ENCODE results near the gene KIF21B. TPM values are rescaled to one million over a fixed set of nuclear protein-coding genes. Genes with fewer than 3 reads are reported as not detected.

KIF21B gene
- total RNA-seq, 1 donor from 2014 or later: 18.4 TPM

DNA sequence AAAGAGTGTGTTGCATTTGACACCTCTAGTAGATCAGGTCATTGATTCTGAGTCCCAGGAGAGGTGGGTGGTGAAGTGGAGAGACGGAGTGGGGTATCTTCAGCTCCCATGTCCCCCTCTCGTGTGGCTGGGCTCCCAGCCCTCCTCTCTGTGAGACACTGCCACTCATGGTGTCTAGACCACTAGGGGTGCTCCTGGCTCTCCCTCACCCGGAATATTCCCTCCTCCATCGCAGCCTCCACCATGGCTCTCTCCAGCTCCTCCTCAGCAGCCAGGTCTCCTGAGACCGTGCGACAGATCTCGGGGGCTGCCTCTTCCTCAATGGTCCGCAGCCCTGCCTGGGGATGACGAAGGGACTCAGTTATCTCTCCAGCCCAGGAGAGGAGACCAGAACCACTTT lies 20.6 kb upstream of the KIF21B start:
- H3K36me3 ChIP-seq (ENCODE audit: control insufficient read depth, insufficient read depth, low read length): no peaks in the 10 kb centered on the region
- peaks cover 17% of the 10 kb centered on the region for H3K27me3 ChIP-seq (ENCODE audit: control insufficient read depth, insufficient read depth, low read length)
- H3K4me3 ChIP-seq (ENCODE audit: low read depth, low read length): no peak overlapping the region
- TF ChIP-seq, protein P1, sequence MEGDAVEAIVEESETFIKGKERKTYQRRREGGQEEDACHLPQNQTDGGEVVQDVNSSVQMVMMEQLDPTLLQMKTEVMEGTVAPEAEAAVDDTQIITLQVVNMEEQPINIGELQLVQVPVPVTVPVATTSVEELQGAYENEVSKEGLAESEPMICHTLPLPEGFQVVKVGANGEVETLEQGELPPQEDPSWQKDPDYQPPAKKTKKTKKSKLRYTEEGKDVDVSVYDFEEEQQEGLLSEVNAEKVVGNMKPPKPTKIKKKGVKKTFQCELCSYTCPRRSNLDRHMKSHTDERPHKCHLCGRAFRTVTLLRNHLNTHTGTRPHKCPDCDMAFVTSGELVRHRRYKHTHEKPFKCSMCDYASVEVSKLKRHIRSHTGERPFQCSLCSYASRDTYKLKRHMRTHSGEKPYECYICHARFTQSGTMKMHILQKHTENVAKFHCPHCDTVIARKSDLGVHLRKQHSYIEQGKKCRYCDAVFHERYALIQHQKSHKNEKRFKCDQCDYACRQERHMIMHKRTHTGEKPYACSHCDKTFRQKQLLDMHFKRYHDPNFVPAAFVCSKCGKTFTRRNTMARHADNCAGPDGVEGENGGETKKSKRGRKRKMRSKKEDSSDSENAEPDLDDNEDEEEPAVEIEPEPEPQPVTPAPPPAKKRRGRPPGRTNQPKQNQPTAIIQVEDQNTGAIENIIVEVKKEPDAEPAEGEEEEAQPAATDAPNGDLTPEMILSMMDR (IDR thresholded peaks at IDR 0.05; ENCODE audit: insufficient read depth, low read length, poor library complexity, severe bottlenecking): no peak
- no peak for DNase-seq (ENCODE audit: low read depth)

DNA sequence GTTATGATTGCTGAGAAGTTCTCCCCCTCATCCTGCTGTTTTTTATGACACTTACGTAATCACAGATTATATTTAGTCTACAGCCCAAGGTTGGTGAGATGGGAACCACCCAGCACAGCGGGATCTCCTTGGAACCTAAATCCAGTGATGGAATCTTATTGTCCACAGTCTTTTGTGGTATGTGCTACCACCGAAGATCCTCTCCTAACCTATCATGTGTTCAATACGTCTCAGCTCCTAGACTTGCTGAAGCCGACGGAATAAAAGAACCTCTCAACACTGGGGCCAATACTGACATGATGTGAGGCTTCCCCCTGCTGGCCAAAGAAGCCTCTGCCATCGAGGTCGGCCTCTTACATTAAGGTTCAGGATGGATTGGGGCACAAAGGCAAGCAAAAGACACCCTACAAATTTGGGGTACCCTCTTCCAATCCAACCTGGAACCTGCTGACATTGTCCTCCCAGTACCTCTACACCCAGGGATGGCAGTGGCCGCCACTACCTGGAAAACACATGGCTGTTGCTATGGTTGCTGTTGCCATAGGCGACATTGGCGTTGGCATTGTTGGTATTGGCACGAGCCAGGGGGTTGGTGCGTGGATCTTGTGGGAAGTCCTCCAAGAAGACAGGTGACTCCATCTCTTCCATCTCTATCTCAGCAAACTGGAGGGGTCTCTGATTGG lies 19.4 kb upstream of the KIF21B start:
- DNase-seq (ENCODE audit: low read depth): no peak
- peaks cover 16% of the 10 kb centered on the region for H3K27me3 ChIP-seq (ENCODE audit: control insufficient read depth, insufficient read depth, low read length)
- TF ChIP-seq, protein P1 (IDR thresholded peaks at IDR 0.05; ENCODE audit: insufficient read depth, low read length, poor library complexity, severe bottlenecking): peak; percentile 89
- H3K4me3 ChIP-seq (ENCODE audit: low read depth, low read length): no peak overlapping the region
- no peaks in the 10 kb centered on the region for H3K36me3 ChIP-seq (ENCODE audit: control insufficient read depth, insufficient read depth, low read length)

DNA sequence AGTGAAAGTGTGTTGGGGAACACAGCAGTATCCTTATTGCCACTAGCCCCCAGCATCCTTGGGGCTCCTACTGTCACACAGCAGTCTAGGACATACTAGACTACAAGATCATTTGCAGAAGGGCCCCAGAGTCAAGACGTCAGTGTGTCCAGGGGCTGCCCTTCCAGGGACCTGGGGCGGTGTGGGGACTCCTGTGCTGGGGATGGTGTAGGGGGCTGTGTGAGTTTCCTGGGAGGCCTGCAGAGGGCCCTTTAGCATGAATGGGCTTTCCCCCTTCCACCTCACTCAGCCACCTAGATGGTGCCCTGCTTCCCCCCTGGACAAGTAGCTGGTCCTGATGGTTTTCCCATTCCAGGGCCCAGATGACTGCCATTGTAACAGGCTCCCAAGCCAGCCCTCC lies 17.5 kb upstream of the KIF21B start:
- no peaks in the 10 kb centered on the region for H3K36me3 ChIP-seq (ENCODE audit: control insufficient read depth, insufficient read depth, low read length)
- TF ChIP-seq, protein P1 (IDR thresholded peaks at IDR 0.05; ENCODE audit: insufficient read depth, low read length, poor library complexity, severe bottlenecking): no peak
- no peak for DNase-seq (ENCODE audit: low read depth)
- H3K27me3 ChIP-seq (ENCODE audit: control insufficient read depth, insufficient read depth, low read length): peaks cover 12% of the 10 kb centered on the region
- no peak overlapping the region for H3K4me3 ChIP-seq (ENCODE audit: low read depth, low read length)

DNA sequence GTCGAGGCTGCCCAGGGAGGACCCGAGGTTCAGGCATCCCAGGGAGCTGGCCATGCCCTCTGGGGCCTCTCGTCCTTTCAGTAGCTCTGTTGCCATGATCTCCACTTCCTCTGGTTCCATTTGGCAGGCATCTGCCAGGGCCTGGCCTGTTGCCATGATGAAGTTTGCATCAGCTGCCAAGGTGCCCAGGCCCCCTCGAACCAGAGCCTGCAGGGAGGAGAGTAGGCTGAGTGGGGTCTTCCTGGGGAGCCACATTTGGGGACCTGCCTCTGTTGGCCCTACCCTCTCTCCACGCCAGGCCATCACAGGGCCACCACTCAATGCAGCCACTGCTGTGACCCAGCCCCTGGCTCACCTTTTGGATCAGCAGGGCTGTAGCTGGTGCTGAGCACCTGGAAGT lies 16.4 kb upstream of the KIF21B start:
- Histone ChIP-seq H3K4me3 (ENCODE audit: low read depth, low read length) (no peak overlapping the region), H3K36me3 (ENCODE audit: control insufficient read depth, insufficient read depth, low read length) (no peaks in the 10 kb centered on the region), H3K27me3 (ENCODE audit: control insufficient read depth, insufficient read depth, low read length) (peaks cover 12% of the 10 kb centered on the region)
- no peak for DNase-seq (ENCODE audit: low read depth)
- TF ChIP-seq, protein P1 (IDR thresholded peaks at IDR 0.05; ENCODE audit: insufficient read depth, low read length, poor library complexity, severe bottlenecking): no peak

DNA sequence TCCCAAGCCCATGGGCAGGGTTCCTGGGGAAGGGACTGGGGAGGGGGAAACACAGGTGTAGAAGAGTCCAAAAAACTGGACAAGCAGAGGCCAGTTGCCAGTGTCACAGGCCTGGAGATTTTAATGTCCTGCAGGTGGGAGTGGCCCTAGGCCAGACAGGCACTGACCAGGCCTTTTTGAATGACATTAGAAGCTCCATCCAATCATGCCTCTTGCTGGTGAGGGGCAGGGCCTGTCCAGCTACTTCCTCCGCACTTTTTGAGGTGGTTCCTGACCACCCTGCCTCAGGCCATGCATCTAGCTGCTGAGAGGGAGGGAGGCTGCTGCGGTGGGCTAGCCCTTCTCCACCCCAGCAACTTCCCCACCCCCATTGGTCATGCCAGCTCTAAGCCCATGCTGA lies 15.9 kb upstream of the KIF21B start:
- TF ChIP-seq, protein P1 (IDR thresholded peaks at IDR 0.05; ENCODE audit: insufficient read depth, low read length, poor library complexity, severe bottlenecking): no peak
- no peak for DNase-seq (ENCODE audit: low read depth)
- Histone ChIP-seq H3K27me3 (ENCODE audit: control insufficient read depth, insufficient read depth, low read length) (peaks cover 12% of the 10 kb centered on the region), H3K4me3 (ENCODE audit: low read depth, low read length) (no peak overlapping the region), H3K36me3 (ENCODE audit: control insufficient read depth, insufficient read depth, low read length) (no peaks in the 10 kb centered on the region)

Data from kidney epithelial cell (primary cell).